ENCODE data around the gene CLSTN2.

DNA sequence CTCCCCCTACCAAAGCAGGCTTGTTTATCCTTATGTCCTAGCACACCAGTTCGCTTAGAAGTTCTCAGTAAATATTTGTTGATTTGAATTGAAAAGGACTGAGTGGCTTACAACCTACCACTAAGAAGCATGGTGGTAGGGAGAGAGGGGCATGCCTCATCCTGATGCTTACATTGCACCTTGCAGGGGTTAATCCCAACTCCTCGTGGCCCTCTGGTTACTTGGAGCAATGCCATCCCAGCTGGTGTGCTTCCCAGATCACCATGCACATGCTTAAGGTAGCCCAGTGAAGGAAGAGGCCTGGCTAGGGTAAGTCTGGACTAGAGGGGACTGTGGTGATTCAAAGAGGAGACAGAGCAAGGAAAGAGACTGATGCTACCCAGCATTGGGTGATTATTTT, 253.3 kb downstream of the CLSTN2 start:
- TF ChIP-seq POLR2A (IDR thresholded peaks at IDR 0.05) (no peak), CTCF (IDR thresholded peaks at IDR 0.05 in 8 of 11, conservative IDR thresholded peaks at IDR 0.05 in 3 of 11) (no peak)
